Measurements from ENCODE around the gene MINK1.
A peak's percentile ranks its signal among the peaks of the same experiment; 100 is the strongest.

The MINK1 gene

GRCh38 chr17:4892499-4893221 is 59.5 kb downstream of the MINK1 start:
- no peak for DNase-seq (ENCODE audit: low read depth)
- no peak overlapping the region for H3K4me3 ChIP-seq (ENCODE audit: low read depth, low read length)
- TF ChIP-seq, protein P1, sequence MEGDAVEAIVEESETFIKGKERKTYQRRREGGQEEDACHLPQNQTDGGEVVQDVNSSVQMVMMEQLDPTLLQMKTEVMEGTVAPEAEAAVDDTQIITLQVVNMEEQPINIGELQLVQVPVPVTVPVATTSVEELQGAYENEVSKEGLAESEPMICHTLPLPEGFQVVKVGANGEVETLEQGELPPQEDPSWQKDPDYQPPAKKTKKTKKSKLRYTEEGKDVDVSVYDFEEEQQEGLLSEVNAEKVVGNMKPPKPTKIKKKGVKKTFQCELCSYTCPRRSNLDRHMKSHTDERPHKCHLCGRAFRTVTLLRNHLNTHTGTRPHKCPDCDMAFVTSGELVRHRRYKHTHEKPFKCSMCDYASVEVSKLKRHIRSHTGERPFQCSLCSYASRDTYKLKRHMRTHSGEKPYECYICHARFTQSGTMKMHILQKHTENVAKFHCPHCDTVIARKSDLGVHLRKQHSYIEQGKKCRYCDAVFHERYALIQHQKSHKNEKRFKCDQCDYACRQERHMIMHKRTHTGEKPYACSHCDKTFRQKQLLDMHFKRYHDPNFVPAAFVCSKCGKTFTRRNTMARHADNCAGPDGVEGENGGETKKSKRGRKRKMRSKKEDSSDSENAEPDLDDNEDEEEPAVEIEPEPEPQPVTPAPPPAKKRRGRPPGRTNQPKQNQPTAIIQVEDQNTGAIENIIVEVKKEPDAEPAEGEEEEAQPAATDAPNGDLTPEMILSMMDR (IDR thresholded peaks at IDR 0.05; ENCODE audit: low read depth, low read length), result no peak
- TF ChIP-seq POLR2A (IDR thresholded peaks at IDR 0.05; ENCODE audit: extremely low read depth, insufficient read length), result no peak
- TF ChIP-seq, protein P2, sequence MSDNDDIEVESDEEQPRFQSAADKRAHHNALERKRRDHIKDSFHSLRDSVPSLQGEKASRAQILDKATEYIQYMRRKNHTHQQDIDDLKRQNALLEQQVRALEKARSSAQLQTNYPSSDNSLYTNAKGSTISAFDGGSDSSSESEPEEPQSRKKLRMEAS (IDR thresholded peaks at IDR 0.05; ENCODE audit: low read depth, low read length), result no peak
- TF ChIP-seq MYC (IDR thresholded peaks at IDR 0.05; ENCODE audit: low read depth, low read length), result no peak

DNA sequence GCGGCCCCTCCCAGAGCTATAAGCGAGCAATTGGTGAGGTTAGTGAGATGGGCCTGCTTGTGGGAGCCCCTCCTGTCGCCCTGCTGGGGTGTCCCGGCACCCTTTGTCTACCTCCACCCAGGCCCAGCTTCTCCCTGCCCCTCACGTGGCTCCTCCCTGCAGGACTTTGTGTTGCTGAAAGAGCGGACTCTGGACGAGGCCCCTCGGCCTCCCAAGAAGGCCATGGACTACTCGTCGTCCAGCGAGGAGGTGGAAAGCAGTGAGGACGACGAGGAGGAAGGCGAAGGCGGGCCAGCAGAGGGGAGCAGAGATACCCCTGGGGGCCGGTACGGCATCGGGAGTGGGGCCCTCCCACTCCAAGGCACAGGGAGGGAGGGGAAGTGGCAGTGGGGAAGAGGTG is 60.1 kb downstream of the MINK1 start:
- H3K4me3 ChIP-seq (ENCODE audit: low read depth, low read length), result no peak overlapping the region
- TF ChIP-seq, protein P1 (IDR thresholded peaks at IDR 0.05; ENCODE audit: low read depth, low read length), result no peak
- TF ChIP-seq, protein P2 (IDR thresholded peaks at IDR 0.05; ENCODE audit: low read depth, low read length), result no peak
- TF ChIP-seq MYC (IDR thresholded peaks at IDR 0.05; ENCODE audit: low read depth, low read length), result no peak
- no peak for TF ChIP-seq POLR2A (IDR thresholded peaks at IDR 0.05; ENCODE audit: extremely low read depth, insufficient read length)
- DNase-seq (ENCODE audit: low read depth), result no peak

GRCh38 chr17:4893721-4894560 is 60.8 kb downstream of the MINK1 start:
- no peak overlapping the region for H3K4me3 ChIP-seq (ENCODE audit: low read depth, low read length)
- TF ChIP-seq, protein P2 (IDR thresholded peaks at IDR 0.05; ENCODE audit: low read depth, low read length), result no peak
- TF ChIP-seq, protein P1 (IDR thresholded peaks at IDR 0.05; ENCODE audit: low read depth, low read length), result no peak
- no peak for TF ChIP-seq POLR2A (IDR thresholded peaks at IDR 0.05; ENCODE audit: extremely low read depth, insufficient read length)
- no peak for TF ChIP-seq MYC (IDR thresholded peaks at IDR 0.05; ENCODE audit: low read depth, low read length)
- no peak for DNase-seq (ENCODE audit: low read depth)

DNA sequence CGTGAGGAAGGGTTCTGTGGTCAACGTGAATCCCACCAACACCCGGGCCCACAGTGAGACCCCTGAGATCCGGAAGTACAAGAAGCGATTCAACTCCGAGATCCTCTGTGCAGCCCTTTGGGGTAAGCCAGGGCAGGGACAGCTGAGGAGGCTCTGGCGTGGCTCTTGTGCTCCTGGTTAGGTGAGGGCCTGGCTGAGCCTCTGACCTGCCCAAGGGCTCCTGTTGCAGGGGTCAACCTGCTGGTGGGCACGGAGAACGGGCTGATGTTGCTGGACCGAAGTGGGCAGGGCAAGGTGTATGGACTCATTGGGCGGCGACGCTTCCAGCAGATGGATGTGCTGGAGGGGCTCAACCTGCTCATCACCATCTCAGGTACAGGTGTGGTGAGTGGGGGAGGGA is 62.0 kb downstream of the MINK1 start:
- no peak overlapping the region for H3K4me3 ChIP-seq (ENCODE audit: low read depth, low read length)
- DNase-seq (ENCODE audit: low read depth), result no peak
- TF ChIP-seq POLR2A (IDR thresholded peaks at IDR 0.05; ENCODE audit: extremely low read depth, insufficient read length), result no peak

DNA sequence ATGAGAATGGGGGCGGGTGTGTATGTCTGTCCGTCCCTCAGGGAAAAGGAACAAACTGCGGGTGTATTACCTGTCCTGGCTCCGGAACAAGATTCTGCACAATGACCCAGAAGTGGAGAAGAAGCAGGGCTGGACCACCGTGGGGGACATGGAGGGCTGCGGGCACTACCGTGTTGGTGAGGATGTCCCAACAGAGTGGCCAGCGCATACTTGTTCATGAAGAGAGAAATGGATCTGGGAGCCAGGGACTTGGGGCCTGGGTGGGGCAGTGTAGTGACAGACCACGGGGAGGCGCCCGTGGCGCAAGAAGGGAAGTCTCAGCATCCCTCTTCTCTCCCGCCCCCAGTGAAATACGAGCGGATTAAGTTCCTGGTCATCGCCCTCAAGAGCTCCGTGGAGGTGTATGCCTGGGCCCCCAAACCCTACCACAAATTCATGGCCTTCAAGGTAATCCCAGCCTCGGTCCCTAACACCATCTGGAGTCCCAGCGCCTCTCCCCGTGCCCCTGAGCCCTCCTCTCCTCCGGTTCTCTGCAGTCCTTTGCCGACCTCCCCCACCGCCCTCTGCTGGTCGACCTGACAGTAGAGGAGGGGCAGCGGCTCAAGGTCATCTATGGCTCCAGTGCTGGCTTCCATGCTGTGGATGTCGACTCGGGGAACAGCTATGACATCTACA is 62.7 kb downstream of the MINK1 start:
- H3K4me3 ChIP-seq (ENCODE audit: low read depth, low read length), result no peak overlapping the region
- no peak for DNase-seq (ENCODE audit: low read depth)
- TF ChIP-seq, protein P1 (IDR thresholded peaks at IDR 0.05; ENCODE audit: low read depth, low read length), result peak; percentile 1
- no peak for TF ChIP-seq MYC (IDR thresholded peaks at IDR 0.05; ENCODE audit: low read depth, low read length)

Measured in NB4 (cell line).